OCI-LY3 (cell line): ENCODE data around the gene FAM227B.

Source experiments
- H2AFZ ChIP-seq: fragments of 200-600, 300-600 bp; shearing (Covaris generic); 2 replicates; pipeline ENCODE4 v1.6.0; 2014; ENCODE audit warnings: antibody characterized with exemption, low read depth, low read length
- H3K27ac ChIP-seq: fragments of 200-600, 300-600 bp; sonication (generic); 2 replicates; pipeline ENCODE4 v1.5.1; 2014; ENCODE audit warnings: mild to moderate bottlenecking, low read length, moderate library complexity, mixed read lengths
- H3K27me3 ChIP-seq: fragments of 200-600, 300-600 bp; sonication (generic); 2 replicates; pipeline ENCODE4 v1.6.1; 2014; ENCODE audit warnings: low read depth, low read length, mixed read lengths
- H3K36me3 ChIP-seq: fragments of 200-600, 300-600 bp; sonication (generic); replicated peaks from 2 replicates; pipeline ENCODE3; 2014; ENCODE audit warnings: low read depth, low read length, mixed read lengths
- H3K4me1 ChIP-seq: fragments of 300-600, 200-600 bp; sonication (generic); 2 replicates; pipeline ENCODE4 v1.6.1; 2014; ENCODE audit warnings: low read length, mixed read lengths
- H3K4me2 ChIP-seq: fragments of 200-600, 300-600 bp; sonication (generic); 2 replicates; pipeline ENCODE4 v1.6.1; 2014; ENCODE audit warnings: low read length, mixed read lengths
- H3K4me3 ChIP-seq: fragments of 300-600, 200-600 bp; sonication (generic); 2 replicates; pipeline ENCODE4 v1.5.1; 2014; ENCODE audit warnings: antibody characterized with exemption, mild to moderate bottlenecking, low read length, moderate library complexity
- H3K79me2 ChIP-seq: fragments of 300-600, 200-600 bp; shearing (Covaris generic); 2 replicates; pipeline ENCODE4 v1.6.1; 2014; ENCODE audit warnings: mild to moderate bottlenecking, low read length, mixed read lengths
- H3K9ac ChIP-seq: fragments of 300-600, 200-600 bp; shearing (Covaris generic); 2 replicates; pipeline ENCODE4 v1.6.0; 2014; ENCODE audit warnings: mild to moderate bottlenecking, low read length, moderate library complexity
- H3K9me3 ChIP-seq: fragments of 200-600, 300-600 bp; shearing (Covaris generic); 2 replicates; pipeline ENCODE4 v1.6.1; 2014; ENCODE audit warnings: low read length, mixed read lengths; ENCODE audit not compliant: insufficient read depth
- H4K20me1 ChIP-seq: fragments of 200-600, 300-600 bp; sonication (generic); 2 replicates; pipeline ENCODE4 v1.6.1; 2016; ENCODE audit warnings: low read length, mixed read lengths; ENCODE audit not compliant: insufficient read depth
- CTCF ChIP-seq: fragments of 200-600, 300-600 bp; sonication (generic); IDR thresholded peaks from 2 replicates; pipeline ENCODE4 v1.5.1; 2014; ENCODE audit warnings: antibody characterized with exemption, low read length, low read depth
- EZH2phosphoT487 ChIP-seq: fragments of 200-600 bp; shearing (Covaris generic); IDR thresholded peaks from 2 replicates; pipeline ENCODE4 v1.6.1; 2018; ENCODE audit warnings: antibody characterized with exemption, mixed run types, low read depth

The FAM227B gene

GRCh38 chr15:49637857-49638256 is 17.2 kb upstream of the FAM227B start:
- Histone ChIP-seq H3K9ac (no peak overlapping the region), H3K27ac (no peak overlapping the region), H3K79me2 (no peaks in the 10 kb centered on the region), H2AFZ (no peak overlapping the region), H4K20me1 (no peaks in the 10 kb centered on the region), H3K9me3 (no peaks in the 10 kb centered on the region), H3K4me1 (no peaks in the 10 kb centered on the region), H3K36me3 (no peaks in the 10 kb centered on the region), H3K27me3 (no peaks in the 10 kb centered on the region), H3K4me3 (no peak overlapping the region), H3K4me2 (no peak overlapping the region)
- TF ChIP-seq EZH2phosphoT487: no peak
- no peak for TF ChIP-seq CTCF

- Histone ChIP-seq H2AFZ (no peak overlapping the region), H3K4me2 (no peak overlapping the region), H3K27me3 (no peaks in the 10 kb centered on the region), H3K4me1 (no peaks in the 10 kb centered on the region), H3K27ac (no peak overlapping the region), H3K36me3 (peaks cover 35% of the 10 kb centered on the region), H3K9me3 (peaks cover 5% of the 10 kb centered on the region; the same call in 1 of the 2 replicates), H3K4me3 (no peak overlapping the region), H4K20me1 (no peaks in the 10 kb centered on the region), H3K9ac (no peak overlapping the region), H3K79me2 (no peaks in the 10 kb centered on the region)
- no peak for TF ChIP-seq EZH2phosphoT487
Measured at GRCh38 chr15:49628379-49628778, 7.8 kb upstream of the FAM227B start.

- no peak for TF ChIP-seq EZH2phosphoT487
- no peak for TF ChIP-seq CTCF
- H3K79me2 ChIP-seq: peaks cover 7% of the 10 kb centered on the region
- peaks cover 5% of the 10 kb centered on the region; the same call in 1 of the 2 replicates for H3K9me3 ChIP-seq
- H3K4me3 ChIP-seq: no peak overlapping the region
- H2AFZ ChIP-seq: no peak overlapping the region
- H3K27ac ChIP-seq: no peak overlapping the region
- peaks cover 44% of the 10 kb centered on the region for H3K36me3 ChIP-seq
- no peaks in the 10 kb centered on the region for H4K20me1 ChIP-seq
- no peak overlapping the region for H3K9ac ChIP-seq
- no peaks in the 10 kb centered on the region for H3K4me1 ChIP-seq
- no peak overlapping the region for H3K4me2 ChIP-seq
- no peaks in the 10 kb centered on the region for H3K27me3 ChIP-seq
Measured at GRCh38 chr15:49627407-49627877, 6.8 kb upstream of the FAM227B start.

GRCh38 chr15:49625460-49626036 is 4.9 kb upstream of the FAM227B start:
- Histone ChIP-seq H3K4me1 (peaks cover 7% of the 10 kb centered on the region; the same call in 1 of the 2 replicates), H4K20me1 (no peaks in the 10 kb centered on the region), H3K27ac (no peak overlapping the region), H2AFZ (no peak overlapping the region), H3K36me3 (peaks cover 45% of the 10 kb centered on the region), H3K4me2 (no peak overlapping the region), H3K79me2 (peaks cover 21% of the 10 kb centered on the region), H3K9ac (no peak overlapping the region), H3K27me3 (no peaks in the 10 kb centered on the region), H3K9me3 (peaks cover 5% of the 10 kb centered on the region; the same call in 1 of the 2 replicates), H3K4me3 (no peak overlapping the region)
- no peak for TF ChIP-seq EZH2phosphoT487
- TF ChIP-seq CTCF: no peak
